GM13976 (cell line): Measurements from ENCODE around the gene PHLDB2.

Experiments
- DNase-seq: peaks from one replicate; pipeline ENCODE4 v3.0.0; 2012; ENCODE audit warnings: low spot score
- in situ Hi-C: fragments of 300-500 bp; cut with MboI; formaldehyde crosslinking; loops from one replicate; pipeline ENCODE4 v1.12.0; 2022; ENCODE audit warnings: low sequenced_read_pairs, mixed read lengths, inconsistent platforms; ENCODE audit not compliant: unreplicated experiment
- TF ChIP-seq, protein P1 (sequence below): IDR thresholded peaks from 2 replicates; pipeline ENCODE4 v1.5.1; 2012; ENCODE audit warnings: borderline replicate concordance, mild to moderate bottlenecking; ENCODE audit not compliant: insufficient read depth; ENCODE audit errors: extremely low read depth, missing control alignments, control extremely low read depth

Gene PHLDB2

GRCh38 chr3:111936967-111937366 is 77.9 kb downstream of the PHLDB2 start:
- TF ChIP-seq, protein P1, sequence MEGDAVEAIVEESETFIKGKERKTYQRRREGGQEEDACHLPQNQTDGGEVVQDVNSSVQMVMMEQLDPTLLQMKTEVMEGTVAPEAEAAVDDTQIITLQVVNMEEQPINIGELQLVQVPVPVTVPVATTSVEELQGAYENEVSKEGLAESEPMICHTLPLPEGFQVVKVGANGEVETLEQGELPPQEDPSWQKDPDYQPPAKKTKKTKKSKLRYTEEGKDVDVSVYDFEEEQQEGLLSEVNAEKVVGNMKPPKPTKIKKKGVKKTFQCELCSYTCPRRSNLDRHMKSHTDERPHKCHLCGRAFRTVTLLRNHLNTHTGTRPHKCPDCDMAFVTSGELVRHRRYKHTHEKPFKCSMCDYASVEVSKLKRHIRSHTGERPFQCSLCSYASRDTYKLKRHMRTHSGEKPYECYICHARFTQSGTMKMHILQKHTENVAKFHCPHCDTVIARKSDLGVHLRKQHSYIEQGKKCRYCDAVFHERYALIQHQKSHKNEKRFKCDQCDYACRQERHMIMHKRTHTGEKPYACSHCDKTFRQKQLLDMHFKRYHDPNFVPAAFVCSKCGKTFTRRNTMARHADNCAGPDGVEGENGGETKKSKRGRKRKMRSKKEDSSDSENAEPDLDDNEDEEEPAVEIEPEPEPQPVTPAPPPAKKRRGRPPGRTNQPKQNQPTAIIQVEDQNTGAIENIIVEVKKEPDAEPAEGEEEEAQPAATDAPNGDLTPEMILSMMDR = no peak
- in situ Hi-C loops = no loop called here
- no peak for DNase-seq

GRCh38 chr3:111937871-111938270 is 78.8 kb downstream of the PHLDB2 start:
- DNase-seq = no peak
- in situ Hi-C loops = no loop called here
- TF ChIP-seq, protein P1 = no peak

DNA sequence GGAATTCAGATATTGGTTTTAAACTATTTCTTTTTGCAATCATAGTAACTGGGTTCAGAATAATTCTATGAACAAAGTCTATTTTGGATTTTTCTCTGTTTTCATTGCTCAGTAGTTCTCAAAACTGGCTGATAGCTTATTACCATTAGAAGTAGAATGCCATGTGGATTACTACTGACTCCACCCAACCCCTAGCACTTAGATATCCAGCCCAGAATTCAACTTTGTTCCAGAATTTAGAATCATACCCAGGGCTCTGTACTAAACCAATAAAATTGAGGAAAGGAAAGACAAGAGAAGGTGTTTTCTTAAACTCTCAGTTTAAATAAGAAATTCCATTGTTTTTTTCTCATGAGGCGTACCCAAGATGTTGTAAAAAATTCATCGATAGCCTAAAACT is 80.8 kb downstream of the PHLDB2 start:
- TF ChIP-seq, protein P1 = no peak
- no peak for DNase-seq
- in situ Hi-C loops = no loop called here

- no peak for DNase-seq
- in situ Hi-C loops = no loop called here
- TF ChIP-seq, protein P1 = no peak
These were observed 84.5 kb downstream of the PHLDB2 start for GRCh38 chr3:111943533-111943932.

GRCh38 chr3:111944372-111944771 is 85.3 kb downstream of the PHLDB2 start:
- in situ Hi-C loops = no loop called here
- TF ChIP-seq, protein P1 = no peak
- DNase-seq = no peak

- TF ChIP-seq, protein P1 = no peak
- in situ Hi-C loops = no loop called here
- no peak for DNase-seq
These were observed 88.2 kb downstream of the PHLDB2 start for GRCh38 chr3:111947231-111947630.

- DNase-seq = no peak
- TF ChIP-seq, protein P1 = no peak
- in situ Hi-C loops = no loop called here
These were observed 89.7 kb downstream of the PHLDB2 start for GRCh38 chr3:111948786-111949185.
